Hepatocyte (in vitro differentiated cells): ENCODE measurements around the gene ZNF385A. TPM values are rescaled to one million over a fixed set of nuclear protein-coding genes. Genes with fewer than 3 reads are reported as not detected.
A peak's percentile ranks its signal among the peaks of the same experiment; 100 is the strongest.

Experiments used
- DNase-seq: peaks from one replicate; pipeline ENCODE4 v3.0.0-alpha.2; 2016; ENCODE audit warnings: low spot score
- H2AFZ ChIP-seq: fragments of 200-600 bp; sonication (generic); 2 replicates; pipeline ENCODE4 v1.6.0; 2016; ENCODE audit warnings: antibody characterized with exemption, mild to moderate bottlenecking
- H3K27ac ChIP-seq: fragments of 200-600 bp; sonication (generic); 2 replicates; pipeline ENCODE4 v1.5.1; 2016; ENCODE audit warnings: mild to moderate bottlenecking
- H3K27me3 ChIP-seq: fragments of 200-600 bp; sonication (generic); 2 replicates; pipeline ENCODE4 v1.6.1; 2016
- H3K36me3 ChIP-seq: fragments of 200-600 bp; sonication (generic); replicated peaks from 2 replicates; pipeline ENCODE4 v1.5.1; 2016; ENCODE audit warnings: low read depth; ENCODE audit not compliant: insufficient read depth
- H3K4me1 ChIP-seq: fragments of 200-600 bp; sonication (generic); 2 replicates; pipeline ENCODE4 v1.5.1; 2016; ENCODE audit warnings: mild to moderate bottlenecking, moderate library complexity; ENCODE audit not compliant: insufficient read depth
- H3K4me2 ChIP-seq: fragments of 200-600 bp; sonication (generic); 2 replicates; pipeline ENCODE4 v1.6.0; 2016
- H3K4me3 ChIP-seq: fragments of 200-600 bp; sonication (generic); 2 replicates; pipeline ENCODE4 v1.5.1; 2016; ENCODE audit warnings: mild to moderate bottlenecking
- H3K79me2 ChIP-seq: fragments of 200-600 bp; sonication (generic); 2 replicates; pipeline ENCODE4 v1.6.0; 2017; ENCODE audit warnings: mild to moderate bottlenecking
- H3K9me2 ChIP-seq: fragments of 200-600 bp; sonication (generic); replicated peaks from 2 replicates; pipeline ENCODE4 v1.6.0; 2017; ENCODE audit warnings: mild to moderate bottlenecking; ENCODE audit not compliant: insufficient read depth
- H3K9me3 ChIP-seq: fragments of 200-600 bp; sonication (generic); 2 replicates; pipeline ENCODE4 v1.5.1; 2016; ENCODE audit warnings: low read depth, mild to moderate bottlenecking
- H4K20me1 ChIP-seq: fragments of 200-600 bp; sonication (generic); 2 replicates; pipeline ENCODE4 v1.6.0; 2016; ENCODE audit warnings: mild to moderate bottlenecking; ENCODE audit not compliant: insufficient read depth, poor library complexity, severe bottlenecking
- CTCF ChIP-seq: fragments of 200-600 bp; sonication (generic); IDR thresholded peaks from 2 replicates; pipeline ENCODE4 v1.5.1; 2016; ENCODE audit warnings: antibody characterized with exemption, mild to moderate bottlenecking; ENCODE audit not compliant: poor library complexity
- EZH2 ChIP-seq: fragments of 200-600 bp; sonication (generic); IDR thresholded peaks from 2 replicates; pipeline ENCODE4 v1.6.1; 2016; ENCODE audit warnings: antibody characterized with exemption, mild to moderate bottlenecking, borderline replicate concordance
- EZH2phosphoT487 ChIP-seq: fragments of 200-600 bp; sonication (generic); IDR thresholded peaks from one replicate; pipeline ENCODE4 v1.6.1; 2018; ENCODE audit warnings: antibody characterized with exemption, mild to moderate bottlenecking, low read depth, moderate library complexity; ENCODE audit not compliant: unreplicated experiment, severe bottlenecking
- WGBS: methylation state at CpG from one replicate; pipeline ENCODE4 v1.1.6; 2016; ENCODE audit warnings: low lambda C conversion rate; ENCODE audit errors: missing lambda C conversion rate; 5-methylcytosine and 5-hydroxymethylcytosine counted together
- polyA plus RNA-seq: library from polyadenylated mRNA; unstranded; fragments of >200 nt; fragmentation: Nextera tagmentation; extraction: Ambion mirVana; gene quantifications from 2 replicates; pipeline ENCODE4 v1.2.1, GENCODE V29; 2016
- total RNA-seq: library from RNA; depleted of rRNA; stranded (reverse); fragments of >200 nt; gene quantifications from 2 replicates; pipeline ENCODE4 v1.2.3, GENCODE V29; 2014

Gene ZNF385A
- total RNA-seq = 2.2 and 5.6 TPM in 2 replicates
- 4.2 and 4.6 TPM in 2 replicates for polyA plus RNA-seq

DNA sequence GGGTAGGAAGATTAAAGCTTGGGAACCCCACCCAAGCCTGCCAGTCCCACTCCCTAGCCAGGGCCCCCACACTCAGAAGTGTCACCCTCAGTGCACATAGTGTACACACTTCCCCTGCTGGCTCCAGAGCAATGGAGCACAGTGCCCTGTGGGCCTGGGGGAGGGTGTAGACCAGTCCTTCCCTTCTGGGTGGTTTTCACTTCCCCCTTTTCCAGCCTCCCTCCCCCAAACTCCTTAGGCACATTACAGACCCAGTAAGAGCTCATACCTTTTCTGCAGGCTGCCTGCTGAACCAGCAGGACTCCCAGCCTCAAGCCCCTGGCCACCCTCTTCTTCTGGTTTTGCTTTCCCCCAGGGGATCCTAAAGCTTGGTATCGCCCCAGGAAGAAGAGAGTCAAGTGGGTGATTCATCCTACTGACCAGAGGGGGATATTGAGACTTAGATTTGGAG lies at the start of gene ZNF385A:
Gene ZNF385A, minus strand, starts transcription at position 143 of the 451 bp plus-strand sequence. CDS start 219 bp downstream, outside the sequence.
- H3K36me3 ChIP-seq = no peaks in the 10 kb centered on the region
- H3K27me3 ChIP-seq = no peaks in the 10 kb centered on the region
- H3K9me3 ChIP-seq = no peaks in the 10 kb centered on the region
- peak within 1 kb of the TSS; percentile 29 for H3K4me2 ChIP-seq
- 86% methylated on average over 1 of the region's 1 CpG for WGBS
- H2AFZ ChIP-seq = no peak within 1 kb of the TSS
- H3K9me2 ChIP-seq = no peaks in the 10 kb centered on the region
- DNase-seq = no peak
- no peaks in the 10 kb centered on the region for H4K20me1 ChIP-seq
- TF ChIP-seq CTCF (no peak), EZH2phosphoT487 (no peak), EZH2 (no peak)
- peaks cover 14% of the 10 kb centered on the region for H3K4me1 ChIP-seq
- H3K4me3 ChIP-seq = no peak within 1 kb of the TSS
- no peak within 1 kb of the TSS for H3K27ac ChIP-seq
- H3K79me2 ChIP-seq = no peaks in the 10 kb centered on the region

GRCh38 chr12:54432815-54433164 lies 48.3 kb upstream of the ZNF385A start:
- Histone ChIP-seq H3K4me3 (no peak overlapping the region), H3K79me2 (no peaks in the 10 kb centered on the region), H3K4me2 (no peak overlapping the region), H3K27ac (no peak overlapping the region), H3K4me1 (peaks cover 7% of the 10 kb centered on the region), H4K20me1 (no peaks in the 10 kb centered on the region), H3K9me2 (no peaks in the 10 kb centered on the region), H2AFZ (no peak overlapping the region), H3K27me3 (no peaks in the 10 kb centered on the region), H3K36me3 (no peaks in the 10 kb centered on the region), H3K9me3 (no peaks in the 10 kb centered on the region)
- 82% methylated on average over 4 of the region's 4 CpGs for WGBS
- no peak for TF ChIP-seq EZH2phosphoT487
- TF ChIP-seq CTCF = no peak
- no peak for TF ChIP-seq EZH2
- DNase-seq = no peak

- H3K9me3 ChIP-seq = no peaks in the 10 kb centered on the region
- H3K9me2 ChIP-seq = no peaks in the 10 kb centered on the region
- H3K4me1 ChIP-seq = peaks cover 7% of the 10 kb centered on the region
- H3K4me3 ChIP-seq = no peak overlapping the region
- no peak overlapping the region for H3K27ac ChIP-seq
- no peak overlapping the region for H3K4me2 ChIP-seq
- no peaks in the 10 kb centered on the region for H3K79me2 ChIP-seq
- no peaks in the 10 kb centered on the region for H3K36me3 ChIP-seq
- H4K20me1 ChIP-seq = no peaks in the 10 kb centered on the region
- DNase-seq = peak; percentile 71
- WGBS = 25% methylated on average over 9 of the region's 9 CpGs
- H2AFZ ChIP-seq = no peak overlapping the region
- no peak for TF ChIP-seq EZH2phosphoT487
- TF ChIP-seq EZH2 = no peak
- no peak for TF ChIP-seq CTCF
- H3K27me3 ChIP-seq = no peaks in the 10 kb centered on the region
Measured at GRCh38 chr12:54431911-54432814, 47.6 kb upstream of the ZNF385A start.
